Activated CD4-positive, alpha-beta memory T cell treated with anti-CD3 and anti-CD28 coated beads, Interleukin-2, amount 10 ng/mL, durations not matched to agents 7 days and 5 days (primary cell): ENCODE data around the gene KLK1. TPM values are rescaled to one million over a fixed set of nuclear protein-coding genes. Genes with fewer than 3 reads are reported as not detected.

Source experiments
- CTCF ChIA-PET: fragments of 350-600 bp; sonication (Branson Sonifier 250); formaldehyde crosslinking; loops from one replicate; lab custom pipeline; 2021; ENCODE audit warnings: antibody characterized with exemption, inconsistent platforms; lab: Charles Lee
- POLR2A ChIA-PET: fragments of 350-600 bp; sonication (Branson Sonifier 250); formaldehyde crosslinking; loops from one replicate; lab custom pipeline; 2021; ENCODE audit warnings: antibody characterized with exemption; lab: Charles Lee
- DNase-seq: peaks from one replicate; pipeline ENCODE4 v3.0.0-alpha.2; 2020
- H3K27ac Mint-ChIP-seq: one replicate; pipeline ENCODE4 v1.8.0; 2021; ENCODE audit warnings: mild to moderate bottlenecking, mixed read lengths
- H3K27me3 Mint-ChIP-seq: one replicate; pipeline ENCODE4 v1.8.0; 2021; ENCODE audit warnings: mixed read lengths
- H3K36me3 Mint-ChIP-seq: one replicate; pipeline ENCODE4 v1.8.0; 2021; ENCODE audit warnings: low read depth, mixed read lengths
- H3K4me1 Mint-ChIP-seq: one replicate; pipeline ENCODE4 v1.8.0; 2021; ENCODE audit warnings: mixed read lengths
- H3K4me3 Mint-ChIP-seq: one replicate; pipeline ENCODE4 v1.8.0; 2021; ENCODE audit warnings: mild to moderate bottlenecking, mixed read lengths
- H3K9me3 Mint-ChIP-seq: one replicate; pipeline ENCODE4 v1.8.0; 2021; ENCODE audit warnings: mixed read lengths
- total RNA-seq, 2 experiments: library from RNA; stranded (reverse); gene quantifications; one replicate each; pipeline ENCODE4 v1.2.3, GENCODE V29; 2021

The KLK1 gene
- total RNA-seq, 2 experiments from 2014 or later = 2.2 to 2.6 TPM

- Mint-ChIP-seq H3K27ac (no peak overlapping the region), H3K4me1 (peaks cover 29% of the 10 kb centered on the region), H3K36me3 (peaks cover 44% of the 10 kb centered on the region), H3K27me3 (no peaks in the 10 kb centered on the region), H3K9me3 (no peaks in the 10 kb centered on the region), H3K4me3 (no peak overlapping the region)
- POLR2A ChIA-PET = no interaction called here
- DNase-seq = no peak
- CTCF ChIA-PET = no interaction called here
Measured at GRCh38 chr19:50799547-50799851, 24.1 kb downstream of the KLK1 start.

GRCh38 chr19:50798659-50799546 is 24.7 kb downstream of the KLK1 start:
- Mint-ChIP-seq H3K27ac (no peak overlapping the region), H3K27me3 (no peaks in the 10 kb centered on the region), H3K4me1 (peaks cover 32% of the 10 kb centered on the region), H3K4me3 (no peak overlapping the region), H3K9me3 (no peaks in the 10 kb centered on the region), H3K36me3 (peaks cover 42% of the 10 kb centered on the region)
- ChIA-PET CTCF (no interaction called here), POLR2A (interaction anchor here (1.0 kb wide), 1 partner anchor 74 kb away, joined by 3 read pairs; no protein-coding TSS in a partner anchor)
- no peak for DNase-seq

GRCh38 chr19:50797781-50798658 is 25.6 kb downstream of the KLK1 start:
- ChIA-PET CTCF (interaction anchor here (0.5 kb wide), 1 partner anchor 429 kb away, joined by 3 read pairs; no protein-coding TSS in a partner anchor), POLR2A (interaction anchor here (1.0 kb wide), 1 partner anchor 73 kb away, joined by 3 read pairs; no protein-coding TSS in a partner anchor)
- no peak for DNase-seq
- Mint-ChIP-seq H3K9me3 (no peaks in the 10 kb centered on the region), H3K4me1 (peaks cover 27% of the 10 kb centered on the region), H3K4me3 (no peak overlapping the region), H3K27ac (no peak overlapping the region), H3K27me3 (no peaks in the 10 kb centered on the region), H3K36me3 (peaks cover 37% of the 10 kb centered on the region)

- Mint-ChIP-seq H3K36me3 (peaks cover 32% of the 10 kb centered on the region), H3K9me3 (no peaks in the 10 kb centered on the region), H3K4me1 (peaks cover 21% of the 10 kb centered on the region), H3K27ac (no peak overlapping the region), H3K27me3 (no peaks in the 10 kb centered on the region), H3K4me3 (no peak overlapping the region)
- DNase-seq = no peak
- ChIA-PET CTCF (no interaction called here), POLR2A (no interaction called here)
Measured at GRCh38 chr19:50797429-50797780, 26.2 kb downstream of the KLK1 start.

GRCh38 chr19:50796634-50797428 is 26.8 kb downstream of the KLK1 start:
- POLR2A ChIA-PET = no interaction called here
- no peak overlapping the region for H3K4me3 Mint-ChIP-seq
- H3K27me3 Mint-ChIP-seq = no peaks in the 10 kb centered on the region
- CTCF ChIA-PET = no interaction called here
- peaks cover 15% of the 10 kb centered on the region for H3K4me1 Mint-ChIP-seq
- peaks cover 27% of the 10 kb centered on the region for H3K36me3 Mint-ChIP-seq
- H3K27ac Mint-ChIP-seq = no peak overlapping the region
- no peaks in the 10 kb centered on the region for H3K9me3 Mint-ChIP-seq
- no peak for DNase-seq

- Mint-ChIP-seq H3K4me1 (peaks cover 13% of the 10 kb centered on the region), H3K27ac (no peak overlapping the region)
- CTCF ChIA-PET = no interaction called here
Measured at GRCh38 chr19:50796128-50796633, 27.4 kb downstream of the KLK1 start.

GRCh38 chr19:50795664-50796073 is 27.9 kb downstream of the KLK1 start:
- Mint-ChIP-seq H3K9me3 (no peaks in the 10 kb centered on the region), H3K36me3 (peaks cover 19% of the 10 kb centered on the region), H3K27me3 (no peaks in the 10 kb centered on the region), H3K4me1 (peaks cover 8% of the 10 kb centered on the region), H3K4me3 (no peak overlapping the region), H3K27ac (no peak overlapping the region)
- DNase-seq = no peak
- ChIA-PET POLR2A (interaction anchor here (7.9 kb wide), 1 partner anchor 7 kb away, joined by 72 read pairs; no protein-coding TSS in a partner anchor), CTCF (interaction anchor here (0.6 to 3.2 kb wide), 2 partner anchors 12 to 127 kb away, joined by 3 to 10 read pairs; no protein-coding TSS in a partner anchor)

More at GRCh38 chr19:50796128-50796633, 27.4 kb downstream of the KLK1 start:
- H3K9me3 Mint-ChIP-seq = no peaks in the 10 kb centered on the region
- no peak overlapping the region for H3K4me3 Mint-ChIP-seq
- peaks cover 24% of the 10 kb centered on the region for H3K36me3 Mint-ChIP-seq
- DNase-seq = no peak
- POLR2A ChIA-PET = no interaction called here
- H3K27me3 Mint-ChIP-seq = no peaks in the 10 kb centered on the region

GRCh38 chr19:50794876-50795663 is 28.5 kb downstream of the KLK1 start:
- Mint-ChIP-seq H3K27ac (no peak overlapping the region), H3K9me3 (no peaks in the 10 kb centered on the region), H3K4me1 (peaks cover 6% of the 10 kb centered on the region), H3K36me3 (peaks cover 16% of the 10 kb centered on the region), H3K27me3 (no peaks in the 10 kb centered on the region), H3K4me3 (no peak overlapping the region)
- ChIA-PET POLR2A (interaction anchor here (0.8 to 7.9 kb wide), 2 partner anchors 8 to 386 kb away, joined by 3 to 72 read pairs; no protein-coding TSS in a partner anchor), CTCF (interaction anchor here (0.6 to 3.2 kb wide), 3 partner anchors 11 to 138 kb away, joined by 3 to 10 read pairs (median 4); no protein-coding TSS in a partner anchor)
- no peak for DNase-seq

- CTCF ChIA-PET = interaction anchor here (0.6 to 3.2 kb wide), 2 partner anchors 128 to 138 kb away, joined by 4 to 10 read pairs; no protein-coding TSS in a partner anchor
- no peaks in the 10 kb centered on the region for H3K9me3 Mint-ChIP-seq
- peaks cover 5% of the 10 kb centered on the region for H3K4me1 Mint-ChIP-seq
- H3K36me3 Mint-ChIP-seq = peaks cover 14% of the 10 kb centered on the region
- peak overlapping the region; percentile 31 for H3K27ac Mint-ChIP-seq
- no peak overlapping the region for H3K4me3 Mint-ChIP-seq
- no peaks in the 10 kb centered on the region for H3K27me3 Mint-ChIP-seq
- DNase-seq = peak; percentile 29
- POLR2A ChIA-PET = interaction anchor here (0.8 to 7.9 kb wide), 2 partner anchors 9 to 387 kb away, joined by 3 to 72 read pairs; no protein-coding TSS in a partner anchor
Measured at GRCh38 chr19:50794074-50794875, 29.3 kb downstream of the KLK1 start.

- CTCF ChIA-PET = interaction anchor here (3.2 kb wide), 1 partner anchor 129 kb away, joined by 10 read pairs; no protein-coding TSS in a partner anchor
Measured at GRCh38 chr19:50793558-50794065, 30.0 kb downstream of the KLK1 start.

More at GRCh38 chr19:50793558-50794065, 30.0 kb downstream of the KLK1 start:
- Mint-ChIP-seq H3K4me1 (peaks cover 5% of the 10 kb centered on the region), H3K27ac (no peak overlapping the region), H3K9me3 (no peaks in the 10 kb centered on the region), H3K4me3 (no peak overlapping the region), H3K36me3 (peaks cover 14% of the 10 kb centered on the region), H3K27me3 (no peaks in the 10 kb centered on the region)
- no peak for DNase-seq
- POLR2A ChIA-PET = interaction anchor here (7.9 kb wide), 1 partner anchor 9 kb away, joined by 72 read pairs; no protein-coding TSS in a partner anchor
